HPDE6-E6E7 (cell line): ENCODE measurements around the gene METRNL.

Source experiments
- DNase-seq: peaks from one replicate; pipeline ENCODE4 v3.0.0; 2011; ENCODE audit warnings: missing footprints; ENCODE audit errors: extremely low spot score

METRNL gene

GRCh38 chr17:83067071-83067717, 12.2 kb upstream of the METRNL start:
- DNase-seq, result no peak

- no peak for DNase-seq
These were observed 11.6 kb upstream of the METRNL start for GRCh38 chr17:83067718-83068261.

- DNase-seq, result no peak
These were observed 10.5 kb upstream of the METRNL start for GRCh38 chr17:83068641-83069570.

GRCh38 chr17:83069571-83069906, 9.9 kb upstream of the METRNL start:
- no peak for DNase-seq

GRCh38 chr17:83069931-83070742, 9.3 kb upstream of the METRNL start:
- DNase-seq, result no peak

GRCh38 chr17:83070800-83071341, 8.5 kb upstream of the METRNL start:
- no peak for DNase-seq

GRCh38 chr17:83071365-83071764, 8.0 kb upstream of the METRNL start:
- no peak for DNase-seq

- DNase-seq, result no peak
These were observed 7.3 kb upstream of the METRNL start for GRCh38 chr17:83071966-83072562.

GRCh38 chr17:83072600-83073358, 6.6 kb upstream of the METRNL start:
- no peak for DNase-seq

- DNase-seq, result peak; percentile 88
These were observed 5.9 kb upstream of the METRNL start for GRCh38 chr17:83073389-83074063.

- no peak for DNase-seq
These were observed 4.8 kb upstream of the METRNL start for GRCh38 chr17:83074486-83075223.

- no peak for DNase-seq
These were observed 4.0 kb upstream of the METRNL start for GRCh38 chr17:83075270-83075880.

- DNase-seq, result no peak
These were observed 2.5 kb upstream of the METRNL start for GRCh38 chr17:83076938-83077337.

- DNase-seq, result no peak
These were observed 2.0 kb upstream of the METRNL start for GRCh38 chr17:83077411-83077810.

GRCh38 chr17:83077939-83078338, 1.5 kb upstream of the METRNL start:
- DNase-seq, result no peak

GRCh38 chr17:83078378-83079351, 744 bp upstream of the METRNL start:
- DNase-seq, result no peak

- DNase-seq, result no peak
These were observed 563 bp downstream of the METRNL start for GRCh38 chr17:83079766-83080578.
